SU-DHL-6 (cell line): ENCODE measurements around the gene RHOT2.

Source experiments
- CTCF ChIP-seq: fragments of 200-600 bp; sonication (generic); IDR thresholded peaks from one replicate; pipeline ENCODE4 v1.5.1; 2017; ENCODE audit warnings: antibody characterized with exemption, mild to moderate bottlenecking, low read length, moderate library complexity; ENCODE audit not compliant: insufficient read depth, poor library complexity, severe bottlenecking
- EZH2phosphoT487 ChIP-seq: fragments of 200-600 bp; sonication (generic), shearing (Covaris generic); conservative IDR thresholded peaks from 2 replicates; pipeline ENCODE4 v1.6.1; 2018; ENCODE audit warnings: mild to moderate bottlenecking, antibody characterized with exemption, low read length, moderate library complexity, mixed read lengths

DNA sequence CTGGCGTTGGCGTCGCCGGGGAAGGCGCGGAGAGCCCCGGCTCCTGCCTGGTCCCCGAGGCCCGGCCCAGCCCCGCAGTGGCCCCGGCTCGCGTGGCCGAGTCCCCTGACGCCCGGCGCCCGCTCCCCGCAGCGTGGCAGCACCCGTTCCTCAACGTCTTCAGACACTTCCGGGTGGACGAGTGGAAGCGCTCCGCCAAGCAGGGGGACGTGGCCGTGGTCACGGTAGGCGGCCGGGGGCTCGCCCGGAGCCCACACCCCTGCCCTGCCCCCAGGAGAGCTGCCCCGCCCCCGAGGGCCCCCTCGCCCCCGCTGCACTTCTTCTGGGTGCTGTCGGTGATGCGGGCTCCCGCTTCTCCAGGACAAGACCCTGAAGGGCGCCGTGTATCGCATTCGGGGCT, 18.3 kb upstream of the RHOT2 start:
- TF ChIP-seq CTCF (no peak), EZH2phosphoT487 (no peak)
